HG03103 (cell line): ENCODE results near the gene PRAME.
"Not testable (repeated sequence)": the region's sequence is repeated elsewhere in the genome, so short reads cannot be mapped to it uniquely, and the experiment has no call there.

Experiments
- ATAC-seq: cut with Tn5 transposase; IDR thresholded peaks from one replicate; pipeline ENCODE4 v1.9.1; 2021; ENCODE audit warnings: low read depth; ENCODE audit not compliant: unreplicated experiment

The PRAME gene

DNA sequence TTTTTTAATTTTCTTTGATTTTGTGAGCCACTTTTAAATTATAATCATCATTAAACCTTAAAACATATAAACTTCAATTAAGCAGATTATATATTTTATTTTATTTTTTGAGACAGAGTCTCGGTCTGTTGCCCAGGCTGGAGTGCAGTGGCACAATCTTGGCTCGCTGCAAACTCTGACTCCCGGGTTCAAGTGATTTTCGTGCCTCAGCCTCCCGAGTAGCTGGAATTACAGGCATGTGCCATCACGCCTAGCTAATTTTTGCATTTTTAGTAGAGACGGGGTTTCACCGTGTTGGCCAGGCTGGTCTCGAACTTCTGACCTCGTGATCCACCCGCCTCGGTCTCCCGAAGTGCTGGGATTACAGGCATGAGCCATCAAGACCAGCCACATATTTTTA lies 22.5 kb upstream of the PRAME start:
- not testable (repeated sequence) for ATAC-seq

DNA sequence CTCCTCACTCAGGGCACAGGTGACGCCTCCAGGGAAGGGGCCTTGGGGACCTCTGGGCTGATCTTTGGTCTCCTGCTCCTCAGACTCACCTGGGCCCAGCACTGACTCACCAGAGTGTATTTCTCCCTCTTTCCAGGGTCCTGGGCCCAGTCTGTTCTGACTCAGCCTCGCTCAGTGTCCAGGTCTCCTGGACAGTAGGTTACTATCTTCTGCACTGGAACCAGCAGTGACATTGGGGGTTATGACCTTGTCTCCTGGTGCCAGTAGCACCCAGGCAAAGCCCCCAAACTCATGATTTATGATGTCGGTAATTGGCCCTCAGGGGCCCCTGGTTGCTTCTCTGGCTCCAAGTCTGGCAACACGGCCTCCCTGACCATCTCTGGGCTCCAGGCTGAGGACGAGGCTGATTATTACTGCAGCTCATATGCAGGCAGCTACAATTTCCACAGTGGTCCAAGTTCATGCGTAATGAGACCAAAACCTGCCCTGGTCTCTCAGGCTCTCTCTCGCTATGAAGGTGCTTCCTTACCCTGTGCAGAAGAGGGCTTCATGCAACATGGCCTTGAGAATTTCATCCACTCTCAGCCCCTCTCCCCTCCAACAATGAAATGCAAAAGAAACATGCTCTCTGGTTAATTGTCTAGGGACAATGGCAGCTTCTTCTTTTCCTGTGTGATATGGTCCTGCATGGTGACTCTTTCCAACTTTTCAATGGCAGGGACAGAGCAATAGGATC lies 21.0 kb upstream of the PRAME start:
- no peak for ATAC-seq

DNA sequence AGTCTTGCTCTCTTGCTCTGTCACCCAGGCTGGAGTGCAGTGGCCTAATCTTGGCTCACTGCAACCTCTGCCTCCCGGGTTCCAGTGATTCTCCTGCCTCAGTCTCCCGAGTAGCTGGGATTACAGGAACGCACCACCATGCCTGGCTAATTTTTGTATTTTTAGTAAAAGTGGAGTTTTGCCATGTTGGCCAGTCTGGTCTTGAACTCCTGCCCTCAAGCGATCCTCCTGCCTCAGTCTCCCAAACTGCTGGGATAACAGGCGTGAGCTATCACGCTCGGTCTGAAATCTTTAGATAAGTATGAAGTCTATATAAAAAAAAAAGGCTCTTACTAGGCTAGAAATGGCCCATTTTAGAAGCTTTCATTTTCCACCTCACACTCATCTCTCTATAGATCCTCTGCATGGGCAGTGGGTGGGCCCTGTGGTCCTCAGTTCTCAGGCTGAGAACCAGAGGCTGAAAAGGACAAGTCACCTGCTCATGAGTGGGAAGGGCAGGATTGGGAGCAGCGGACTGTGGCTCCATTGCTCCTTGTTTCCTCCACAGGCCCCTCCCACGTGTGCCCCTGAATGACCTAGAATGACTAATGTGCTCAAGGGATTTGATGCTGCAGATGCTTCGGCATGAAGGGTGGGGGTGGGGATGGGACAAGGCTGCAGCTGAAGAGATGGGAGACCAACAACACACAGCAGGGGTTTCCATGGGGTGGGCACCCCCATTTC lies 19.8 kb upstream of the PRAME start:
- no peak for ATAC-seq

DNA sequence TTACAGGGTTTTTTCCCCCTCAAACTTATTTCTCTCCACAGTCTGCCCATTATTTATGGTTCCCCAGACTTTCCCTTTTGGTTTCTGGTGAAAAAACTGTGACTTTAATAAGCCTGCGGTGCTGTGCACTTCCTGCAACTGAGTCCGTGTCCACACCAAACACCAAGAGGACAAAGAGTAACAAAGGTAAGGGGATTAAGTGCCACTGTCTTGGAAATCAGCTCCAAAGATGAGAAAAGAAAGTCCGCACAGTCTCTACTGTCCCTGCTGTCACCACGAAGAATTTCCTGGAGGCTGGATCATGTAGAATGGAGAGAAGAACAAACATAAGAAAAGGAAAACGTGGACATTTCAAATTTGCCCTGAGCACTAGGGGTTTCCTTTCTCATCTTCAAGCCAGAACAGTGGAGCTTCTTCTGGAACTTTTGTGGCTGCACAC lies 17.9 kb upstream of the PRAME start:
- ATAC-seq, result no peak

DNA sequence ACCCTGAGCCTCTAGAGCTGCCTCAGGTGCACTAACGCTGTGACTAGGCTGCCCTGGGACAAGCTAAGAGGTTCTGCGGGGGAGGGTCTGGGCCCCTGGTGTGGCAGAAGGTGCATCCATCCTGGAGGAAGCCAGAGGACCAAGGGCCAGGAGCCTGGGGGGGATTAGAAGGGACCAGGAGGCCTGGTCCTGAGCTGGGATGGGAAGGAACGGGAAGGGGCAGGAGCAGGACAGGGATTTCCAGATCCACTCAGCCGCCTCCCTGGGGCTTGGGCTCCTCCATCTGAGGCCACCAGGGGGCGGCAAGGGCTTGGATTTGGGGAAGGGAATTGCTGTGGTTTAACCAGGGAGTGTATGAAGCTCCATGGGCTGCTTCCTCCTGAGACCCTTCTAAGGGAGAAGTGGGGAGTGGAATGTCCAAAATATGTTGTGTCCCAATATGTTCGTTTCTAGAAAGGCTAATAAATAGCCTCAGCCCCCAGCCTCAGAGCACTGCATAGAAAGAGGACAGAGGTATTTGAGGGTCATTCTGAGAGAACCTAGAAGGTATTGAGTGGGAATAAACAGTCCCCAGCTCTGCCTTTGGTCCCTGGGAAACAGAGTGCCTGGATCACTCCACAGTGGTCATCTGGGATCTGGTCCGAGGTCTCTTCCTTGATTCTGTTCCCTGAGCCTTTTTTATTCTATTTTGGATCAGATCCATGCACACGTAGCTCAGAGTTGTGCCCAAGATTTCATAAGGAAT lies 17.4 kb upstream of the PRAME start:
- ATAC-seq, result no peak

DNA sequence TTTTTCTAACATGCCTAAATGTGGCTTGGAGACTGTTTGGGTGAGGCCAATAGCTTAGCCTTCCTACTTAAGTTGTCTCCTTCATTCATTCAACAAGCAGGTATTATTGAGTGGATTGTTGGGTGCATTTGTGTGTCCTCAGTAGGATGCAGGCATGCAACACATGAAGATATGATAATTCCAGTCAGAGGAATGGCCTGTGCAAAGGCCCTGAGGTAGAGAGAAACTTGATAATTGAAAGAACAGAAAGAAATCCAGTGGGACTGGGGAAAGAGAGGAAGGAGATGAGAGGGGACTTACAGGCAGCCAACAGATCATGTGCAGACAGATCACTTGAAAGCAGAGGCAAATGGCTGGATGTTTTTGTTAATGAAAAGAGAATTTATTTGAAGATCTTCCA lies 15.3 kb upstream of the PRAME start:
- no peak for ATAC-seq

DNA sequence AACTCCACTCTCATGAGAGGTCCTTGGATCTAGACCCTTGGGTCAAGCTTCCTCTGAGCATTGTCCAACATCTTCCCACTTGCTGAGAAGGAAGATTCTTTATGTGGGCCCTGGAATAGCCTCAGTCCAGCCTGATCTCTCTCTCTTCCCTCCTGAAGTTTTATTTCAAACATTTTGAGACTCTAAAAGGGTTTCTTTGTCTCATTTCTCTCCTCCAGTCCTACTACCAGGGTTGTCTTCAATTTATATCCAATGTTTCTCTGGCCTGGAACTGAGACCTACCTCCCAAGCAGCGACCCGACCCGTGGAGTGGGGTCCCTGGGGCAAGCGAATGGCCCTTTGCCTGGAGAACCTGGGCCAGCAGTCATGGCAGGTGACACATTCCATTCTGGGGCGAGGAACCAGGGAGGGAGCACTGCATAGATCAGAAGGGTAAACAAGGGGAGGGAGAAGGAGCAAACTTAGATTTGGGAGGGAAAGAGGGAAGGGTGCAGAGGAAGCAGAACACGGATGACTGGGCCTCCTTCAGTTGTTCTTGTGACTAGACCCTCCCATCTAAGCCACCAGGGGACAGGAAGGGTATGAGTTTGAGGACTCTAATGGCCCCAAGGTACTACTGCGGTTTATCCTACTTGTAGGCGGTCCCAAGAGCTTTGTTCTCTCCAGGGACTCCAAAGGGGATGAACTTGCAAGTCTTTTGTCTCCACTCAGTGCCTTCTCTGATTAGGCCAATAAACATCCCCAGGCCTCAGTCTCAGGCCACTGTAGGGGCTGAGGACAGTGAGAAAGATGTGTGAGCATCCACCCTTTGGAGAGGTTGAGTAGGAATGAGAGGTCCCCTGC lies 14.2 kb upstream of the PRAME start:
- ATAC-seq, result no peak

DNA sequence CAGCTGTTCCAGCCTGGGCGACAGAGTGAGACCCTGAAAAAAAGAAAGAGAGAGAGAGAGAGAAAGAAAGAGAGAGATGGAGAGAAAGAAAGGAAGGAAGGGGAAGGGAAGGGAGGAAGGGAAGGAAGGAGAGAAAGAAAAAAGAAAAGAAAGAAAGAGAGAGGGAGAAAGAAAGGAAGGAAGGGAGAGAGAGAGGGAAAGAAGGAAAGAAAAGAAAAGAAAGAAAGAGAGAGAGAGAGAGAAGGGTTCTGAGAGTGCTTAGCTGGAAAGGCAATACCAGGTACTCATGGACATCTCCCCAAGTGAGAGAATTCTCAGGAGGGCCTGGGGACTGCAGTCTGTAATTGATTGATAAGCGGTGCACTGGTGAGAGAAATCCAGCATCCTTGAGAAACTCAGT lies 12.8 kb upstream of the PRAME start:
- no peak for ATAC-seq

DNA sequence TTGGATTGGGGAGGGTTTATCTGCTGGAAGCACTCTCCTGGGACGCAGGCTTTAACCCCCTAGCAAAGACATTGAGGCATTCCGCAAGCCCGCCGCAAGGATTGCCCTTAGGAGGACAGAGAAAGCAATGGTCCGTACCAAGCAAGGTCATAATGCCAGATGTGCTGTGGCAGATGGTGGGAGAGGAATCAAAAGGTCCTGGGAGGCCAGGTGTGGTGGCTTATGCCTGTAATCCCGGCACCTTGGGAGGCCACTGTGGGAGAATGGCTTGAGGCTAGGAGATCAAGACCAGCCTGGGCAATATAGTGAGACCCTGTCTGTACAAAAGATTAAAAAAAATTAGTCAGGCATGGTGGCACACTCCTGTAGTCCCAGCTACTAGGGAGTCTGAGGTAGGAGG lies 12.4 kb upstream of the PRAME start:
- no peak for ATAC-seq

DNA sequence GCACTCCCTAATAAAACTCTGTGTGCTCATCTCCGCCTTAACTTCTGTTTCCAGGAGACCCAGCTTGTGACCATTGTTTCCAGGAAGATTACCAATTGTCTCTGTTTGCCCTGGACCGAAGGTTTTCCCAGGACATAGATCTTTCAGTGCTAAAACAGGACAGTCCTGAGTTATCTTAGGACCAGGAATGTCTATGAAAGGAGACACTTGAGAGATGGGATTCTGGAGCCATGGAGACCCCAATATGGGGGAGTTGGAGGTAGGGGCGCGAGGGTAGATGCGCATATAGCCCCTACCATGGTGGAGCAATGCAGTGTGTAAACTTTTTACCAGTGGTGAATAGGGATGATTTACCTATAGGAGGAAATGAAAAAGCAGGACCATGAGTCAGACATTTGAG lies 10.2 kb upstream of the PRAME start:
- no peak for ATAC-seq

DNA sequence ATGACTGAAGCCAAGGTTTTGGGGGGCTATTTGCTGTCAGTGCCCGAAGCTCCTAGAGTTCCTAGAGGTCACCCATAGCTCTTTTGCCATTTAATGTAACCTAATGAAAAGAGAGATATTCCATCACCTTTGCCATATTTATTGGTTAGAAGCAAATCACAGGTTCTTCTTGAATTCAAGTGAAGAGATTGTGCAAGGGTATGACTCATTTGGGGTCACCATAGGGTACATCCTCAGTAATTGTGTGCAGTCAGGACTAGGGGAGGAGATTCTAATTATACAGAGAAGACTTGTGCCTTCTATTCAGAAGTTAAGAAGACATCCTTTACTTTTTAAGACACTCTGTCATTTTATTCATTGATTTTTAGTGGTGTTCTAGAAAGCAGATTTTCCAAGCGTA lies 6.9 kb upstream of the PRAME start:
- no peak for ATAC-seq

DNA sequence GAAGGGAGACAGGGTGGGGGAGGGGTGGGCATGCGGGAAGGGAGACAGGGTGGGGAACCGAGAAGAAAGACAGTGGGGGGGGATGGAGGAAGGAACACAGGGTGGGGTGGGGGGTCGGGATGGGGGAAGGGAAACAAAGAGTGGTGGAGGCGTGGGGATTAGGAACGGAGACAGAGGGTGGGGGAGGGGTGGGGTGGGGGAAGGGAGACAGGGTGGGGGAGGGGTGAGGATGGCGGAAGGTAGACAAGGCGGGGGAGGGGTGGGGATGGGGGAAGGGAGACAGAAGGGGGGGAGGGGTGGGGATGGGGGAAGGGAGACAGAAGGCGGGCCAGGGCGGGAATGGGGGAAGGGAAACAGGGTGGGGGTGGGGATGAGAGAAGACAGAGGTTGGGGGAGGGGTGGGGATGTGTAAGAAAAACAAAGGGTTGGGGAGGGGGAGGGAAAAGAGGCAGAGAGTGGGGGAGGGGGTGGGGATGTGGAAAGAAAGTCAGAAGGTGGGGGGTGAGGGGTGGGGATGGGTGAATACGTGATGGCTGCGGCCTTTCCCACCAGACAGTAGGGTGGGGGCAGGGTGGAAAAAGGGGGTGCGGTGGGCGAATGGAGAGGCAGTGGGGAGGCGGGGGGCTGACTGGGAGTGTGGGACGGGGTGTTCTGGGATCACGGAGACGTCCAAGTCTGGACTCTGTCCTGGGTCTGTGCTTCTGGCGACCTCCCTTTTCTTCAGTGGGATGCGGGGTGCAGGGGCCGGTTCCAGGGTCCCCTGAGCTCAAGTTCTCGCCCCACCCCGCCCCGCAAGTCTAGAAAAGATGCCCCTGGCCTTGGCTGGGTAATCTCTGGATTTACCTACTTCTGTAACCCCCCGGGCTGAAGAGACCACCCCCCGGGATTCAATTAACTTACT lies 744 bp downstream of the PRAME start:
- no peak for ATAC-seq

DNA sequence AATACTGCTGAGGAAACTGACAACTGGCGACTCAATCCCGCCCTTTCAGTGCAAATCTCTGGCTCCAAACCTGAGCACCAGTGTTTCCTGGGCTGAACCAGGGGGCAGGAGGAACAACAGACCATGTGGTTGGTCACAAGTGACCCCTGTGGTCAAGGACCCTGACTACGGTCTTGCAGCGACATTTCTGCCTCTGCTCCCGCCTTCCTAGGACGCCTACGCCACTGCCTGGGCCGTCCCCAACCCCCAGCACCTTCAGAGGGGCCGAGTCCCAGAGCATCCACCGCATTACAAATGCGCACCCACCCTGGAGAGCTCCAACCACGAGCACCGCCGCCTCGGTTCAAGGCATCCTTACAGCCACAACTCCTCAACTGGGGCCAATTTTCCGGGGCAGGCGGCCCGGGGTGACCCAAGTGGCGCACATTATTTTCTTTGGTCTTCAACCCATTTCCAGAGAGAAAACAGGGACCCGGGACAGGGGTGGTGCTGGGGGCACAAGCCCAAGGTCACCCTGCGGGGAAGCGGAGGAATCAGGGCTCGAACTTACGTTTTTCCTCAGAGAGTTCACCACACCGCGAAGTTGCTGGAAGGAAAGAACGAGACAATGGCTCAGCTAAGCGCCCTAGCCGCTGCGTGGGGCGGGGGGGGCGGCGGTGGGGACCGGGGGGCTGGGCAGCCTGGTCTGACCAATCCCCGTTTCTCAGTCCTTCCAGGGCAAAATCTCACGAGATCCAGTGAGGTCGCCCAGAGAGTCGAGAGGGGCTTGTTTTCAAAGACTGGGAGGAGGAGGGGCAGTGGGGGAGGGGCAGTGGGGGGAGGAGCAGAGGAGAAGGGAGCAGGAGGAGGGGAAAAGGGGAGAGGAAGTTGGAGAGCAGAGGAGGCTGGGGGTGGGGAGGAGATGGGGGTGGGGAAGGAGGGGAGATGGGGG lies 1.8 kb downstream of the PRAME start:
- ATAC-seq, result no peak

DNA sequence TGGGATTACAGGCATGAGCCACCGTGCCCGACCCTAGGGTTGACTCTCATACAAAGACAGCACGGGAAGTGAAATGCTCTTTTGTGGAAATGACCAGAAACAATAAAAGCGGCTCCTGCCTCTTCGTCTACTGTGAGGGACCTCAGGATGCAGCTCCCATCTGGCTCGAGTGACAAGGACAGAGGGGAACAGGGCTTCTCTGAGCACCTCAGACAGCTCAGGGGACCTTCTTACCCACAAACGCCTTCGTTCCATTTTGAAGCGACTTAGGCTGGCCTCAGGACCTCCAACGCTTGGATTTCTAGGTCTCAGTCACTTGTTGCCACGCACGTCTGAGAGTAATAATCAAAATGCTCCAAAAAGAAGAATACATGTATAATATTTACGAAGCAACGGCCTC lies 2.5 kb downstream of the PRAME start:
- ATAC-seq, result no peak

DNA sequence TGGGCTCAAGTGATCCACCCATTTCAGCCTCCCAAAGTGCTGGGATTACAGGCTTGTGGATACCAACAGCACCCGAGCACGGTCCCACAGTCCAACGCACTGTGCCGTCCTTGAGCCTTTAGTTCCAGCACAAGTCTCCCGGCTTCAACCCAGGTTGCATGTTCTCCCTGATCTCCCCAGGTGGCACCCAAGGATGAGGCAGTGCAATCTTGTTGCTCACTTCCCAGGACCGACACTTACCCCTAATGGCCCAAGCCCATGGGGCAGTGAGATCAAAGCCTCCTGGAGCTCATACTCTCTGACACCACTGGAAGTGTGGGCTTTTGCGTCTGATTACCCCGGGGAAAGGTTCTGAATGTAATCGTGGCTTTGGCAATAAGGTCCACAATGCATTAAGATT lies 3.5 kb downstream of the PRAME start:
- ATAC-seq, result no peak

DNA sequence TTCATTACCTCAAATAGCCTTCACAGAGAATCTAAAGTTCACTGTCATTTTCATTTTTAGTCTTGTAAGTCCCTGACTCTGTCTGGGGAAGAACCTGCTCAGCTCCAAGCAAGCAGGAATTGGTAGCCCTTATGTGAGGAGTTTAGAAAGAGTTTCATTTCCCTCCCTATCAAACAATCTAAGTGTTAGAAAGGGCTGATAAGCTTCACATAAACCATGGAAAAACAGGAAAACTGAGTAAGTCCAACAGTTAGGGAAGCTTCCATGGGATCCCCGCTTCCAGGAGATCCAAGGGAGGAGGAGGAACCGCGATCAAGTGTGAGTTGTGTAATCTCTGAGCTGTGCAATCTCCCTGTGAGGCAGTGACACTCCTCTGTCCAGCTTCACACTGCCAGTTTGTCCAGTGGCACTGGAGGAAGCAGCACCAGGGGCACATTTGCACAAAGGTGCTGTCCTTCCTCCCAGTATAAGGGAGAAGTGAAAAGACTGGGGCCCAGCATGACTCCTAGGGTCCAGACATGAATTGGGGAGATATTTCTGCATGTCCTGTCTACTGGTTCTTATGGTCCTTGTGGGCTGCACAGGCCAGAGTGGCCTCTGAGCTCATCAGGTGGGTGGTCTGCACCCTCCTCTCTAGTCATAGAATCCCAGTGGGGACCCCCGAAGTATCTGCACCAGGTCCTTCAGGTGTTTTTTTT lies 4.3 kb downstream of the PRAME start:
- no peak for ATAC-seq

DNA sequence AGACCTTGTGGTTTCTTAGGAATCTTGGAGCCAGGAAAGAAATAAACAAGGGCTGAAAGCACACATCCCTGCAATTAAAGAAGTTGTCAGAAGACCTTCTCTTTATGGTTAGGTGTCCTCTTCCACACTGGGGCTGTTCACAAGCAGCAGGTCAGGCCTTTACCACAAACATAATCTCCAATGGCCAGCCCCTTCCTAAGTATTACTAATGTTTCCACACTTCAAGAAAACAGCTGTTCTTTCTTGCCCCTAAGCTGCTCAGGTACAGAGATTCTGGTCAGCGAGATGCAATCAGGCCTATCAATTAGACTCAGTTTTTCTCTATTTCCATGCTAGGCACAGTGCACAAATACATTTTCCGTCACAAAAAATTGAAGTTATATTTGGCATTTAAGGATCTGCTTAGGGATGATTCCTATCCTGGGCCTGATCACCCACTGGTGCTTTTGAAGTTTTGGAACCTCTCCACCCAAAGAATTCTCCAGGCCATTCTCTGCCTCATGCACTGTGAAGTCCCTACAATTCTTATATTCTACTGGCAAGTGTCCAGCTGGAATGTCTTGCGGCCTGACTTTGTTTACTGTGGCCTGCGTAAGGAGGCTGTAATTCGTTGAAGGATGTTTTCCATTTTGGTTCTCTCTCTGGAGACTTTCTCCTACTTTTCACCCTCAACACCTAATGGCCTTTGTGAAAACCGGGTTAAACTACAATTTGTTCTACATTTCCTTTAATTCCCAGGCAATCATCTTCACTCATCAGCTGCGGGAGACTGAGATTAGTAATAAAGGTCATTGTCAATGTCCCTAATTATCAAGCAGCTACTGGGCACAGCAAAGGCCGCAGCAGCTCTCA lies 5.1 kb downstream of the PRAME start:
- ATAC-seq, result no peak
